HG02943 (cell line): ENCODE measurements around the gene RNLS.

Source experiments
- ATAC-seq: cut with Tn5 transposase; IDR thresholded peaks from one replicate; pipeline ENCODE4 v1.9.1; 2021; ENCODE audit warnings: mild to moderate bottlenecking, low read depth, moderate library complexity; ENCODE audit not compliant: unreplicated experiment

Gene RNLS

GRCh38 chr10:88243836-88244730 lies 339.0 kb downstream of the RNLS start:
- no peak for ATAC-seq

- no peak for ATAC-seq
Observed at GRCh38 chr10:88243202-88243744, 339.8 kb downstream of the RNLS start.

GRCh38 chr10:88241501-88241900 lies 341.6 kb downstream of the RNLS start:
- ATAC-seq: no peak

GRCh38 chr10:88239212-88239611 lies 343.9 kb downstream of the RNLS start:
- ATAC-seq: no peak

GRCh38 chr10:88238615-88238914 lies 344.6 kb downstream of the RNLS start:
- ATAC-seq: no peak

- ATAC-seq: no peak
Observed at GRCh38 chr10:88237896-88238614, 345.1 kb downstream of the RNLS start.

- no peak for ATAC-seq
Observed at GRCh38 chr10:88236121-88236743, 346.9 kb downstream of the RNLS start.

- no peak for ATAC-seq
Observed at GRCh38 chr10:88234297-88234696, 348.8 kb downstream of the RNLS start.

GRCh38 chr10:88233870-88234269 lies 349.2 kb downstream of the RNLS start:
- ATAC-seq: no peak

GRCh38 chr10:88232983-88233543 lies 350.1 kb downstream of the RNLS start:
- ATAC-seq: no peak

- no peak for ATAC-seq
Observed at GRCh38 chr10:88232029-88232895, 350.9 kb downstream of the RNLS start.

- no peak for ATAC-seq
Observed at GRCh38 chr10:88230251-88230650, 352.9 kb downstream of the RNLS start.

GRCh38 chr10:88228130-88228529 lies 355.0 kb downstream of the RNLS start:
- no peak for ATAC-seq

GRCh38 chr10:88227342-88228018 lies 355.6 kb downstream of the RNLS start:
- ATAC-seq: no peak

- ATAC-seq: no peak
Observed at GRCh38 chr10:88226891-88227290, 356.2 kb downstream of the RNLS start.

GRCh38 chr10:88226071-88226659 lies 357.0 kb downstream of the RNLS start:
- no peak for ATAC-seq
